A549 treated with Mapracorat at 1 μM for 4 hours (cell line): Measurements from ENCODE around the gene PAX1. TPM values are rescaled to one million over a fixed set of nuclear protein-coding genes. Genes with fewer than 3 reads are reported as not detected.

ENCODE experiments used
- total RNA-seq: library from RNA; stranded (reverse); fragments of 200-300 nt; extraction: Qiagen RNA extraction; gene quantifications from 5 replicates; pipeline ENCODE4 v1.2.3, GENCODE V29; 2022

PAX1 gene
- total RNA-seq, result 0.06 TPM in 1 of 5 replicates, not detected in the others

DNA sequence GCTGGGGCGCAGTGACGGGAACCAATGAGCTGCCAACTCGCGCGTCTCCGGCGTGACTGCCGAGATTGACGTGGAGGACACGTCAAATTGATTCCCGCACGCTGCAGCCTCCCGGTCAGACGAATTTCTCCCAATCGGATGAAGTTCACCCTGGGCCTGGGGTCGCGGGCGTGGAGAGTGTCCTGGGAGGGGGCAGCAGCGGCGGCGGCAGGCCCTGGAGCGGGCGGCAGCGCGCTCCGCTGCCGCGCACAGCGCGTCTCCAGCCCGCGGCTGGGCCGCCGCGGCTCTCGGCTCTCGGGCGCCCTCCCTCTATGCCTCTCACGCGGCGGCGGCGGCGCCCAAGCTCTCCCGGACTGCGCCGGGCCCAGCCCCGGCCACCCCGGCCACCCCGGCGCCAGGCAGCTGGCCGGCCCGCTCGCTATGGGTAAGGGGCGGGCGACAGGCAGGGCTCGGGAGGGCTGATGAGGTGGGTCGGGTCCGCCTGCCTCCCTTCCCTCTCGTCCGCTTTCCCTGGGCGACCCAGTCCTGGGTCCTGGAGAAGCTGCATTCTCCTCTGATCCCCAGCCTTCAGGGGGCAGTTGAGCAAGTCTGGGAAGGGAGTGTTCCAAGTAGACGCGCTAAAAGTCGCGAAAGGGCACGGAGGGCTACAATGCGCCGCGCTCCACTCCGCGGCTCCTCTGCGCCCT, at the start of gene PAX1:
Gene PAX1 (plus strand): TSS at position 90 of the 686 bp plus-strand sequence. CDS start 49 bp downstream, at position 139.

Other genes with a start within 250 kb of the PAX1 start
- gene NKX2-2, start 191.6 kb upstream of the PAX1 start, total RNA-seq, result not detected in 5 replicates